K562 (cell line): ENCODE data around the gene CTSW. TPM values are rescaled to one million over a fixed set of nuclear protein-coding genes. Genes with fewer than 3 reads are reported as not detected.

Source experiments
- BACH1 ChIP-seq: fragments of 200-800 bp; sonication (Bioruptor generic); IDR thresholded peaks from 2 replicates; pipeline ENCODE4 v1.6.1; 2016; ENCODE audit warnings: missing genetic modification characterization, missing compliant biosample characterization
- CREBBP ChIP-seq: IDR thresholded peaks from one replicate; pipeline ENCODE4 v1.6.1; 2012; ENCODE audit warnings: low read depth, mild to moderate bottlenecking, control low read depth, inconsistent platforms, low read length
- CXXC5 ChIP-seq: fragments of 250-450 bp; sonication (Bioruptor Pico); IDR thresholded peaks from 2 replicates; pipeline ENCODE4 v1.8.0; 2022; ENCODE audit warnings: inconsistent platforms, mild to moderate bottlenecking, moderate library complexity
- FOXJ2 ChIP-seq: fragments of 200-800 bp; sonication (Bioruptor generic); IDR thresholded peaks from 2 replicates; pipeline ENCODE4 v1.6.1; 2016; ENCODE audit warnings: missing genetic modification characterization, missing compliant biosample characterization
- GTF2E2 ChIP-seq: fragments of 200-800 bp; sonication (Bioruptor generic); IDR thresholded peaks from 2 replicates; pipeline ENCODE4 v1.6.1; 2016; ENCODE audit warnings: missing genetic modification characterization, missing compliant biosample characterization
- HCFC1 ChIP-seq: IDR thresholded peaks from 2 replicates; pipeline ENCODE4 v1.6.1; 2012; ENCODE audit warnings: low read depth, low read length, improper control_type of control experiment
- KAT2B ChIP-seq: IDR thresholded peaks from one replicate; pipeline ENCODE4 v1.6.1; 2012; ENCODE audit warnings: low read depth, mild to moderate bottlenecking, control low read depth, inconsistent platforms, low read length, moderate library complexity
- MAFK ChIP-seq: IDR thresholded peaks from 2 replicates; pipeline ENCODE4 v1.6.1; 2011; ENCODE audit warnings: low read length, improper control_type of control experiment
- SNIP1 ChIP-seq: fragments of 450-650 bp; IDR thresholded peaks from 2 replicates; pipeline ENCODE4 v1.7.1; 2017; ENCODE audit warnings: low read depth, mild to moderate bottlenecking
- SPI1 ChIP-seq: IDR thresholded peaks from 2 replicates; pipeline ENCODE4 v1.6.1; 2011; ENCODE audit warnings: low read depth, low read length, control low read depth, borderline replicate concordance
- TCF7 ChIP-seq: sonication (generic); IDR thresholded peaks from 2 replicates; pipeline ENCODE4 v1.6.1; 2016; ENCODE audit warnings: antibody characterized with exemption, borderline replicate concordance
- ZBTB11 ChIP-seq, 3 experiments: fragments of 200-800 bp in 1 of 3; fragments of 250-450 bp in 1 of 3; fragments of 450-650 bp in 1 of 3; sonication (Bioruptor Pico) in 1 of 3; sonication (Bioruptor generic) in 1 of 3; formaldehyde crosslinking in 1 of 3; IDR thresholded peaks; 2 replicates each; pipeline versions ENCODE4 v1.6.1 to v1.8.0; 2016 to 2022; ENCODE audit warnings: mild to moderate bottlenecking in 2 of 3, missing genetic modification characterization in 2 of 3, missing compliant biosample characterization in 1 of 3, moderate library complexity in 1 of 3
- ZBTB7A ChIP-seq: IDR thresholded peaks from 2 replicates; pipeline ENCODE4 v1.6.1; 2011; ENCODE audit warnings: low read depth, mild to moderate bottlenecking, low read length, moderate library complexity, borderline replicate concordance; ENCODE audit not compliant: control insufficient read depth
- ZNF12 ChIP-seq: sonication (generic); formaldehyde crosslinking; IDR thresholded peaks from 2 replicates; pipeline ENCODE4 v1.4.0; 2020; ENCODE audit warnings: mild to moderate bottlenecking, missing genetic modification reagents
- ZNF121 ChIP-seq: sonication (generic); formaldehyde crosslinking; conservative IDR thresholded peaks from 2 replicates; pipeline ENCODE4 v1.8.0; 2022; ENCODE audit warnings: missing genetic modification reagents
- ZNF23 ChIP-seq: fragments of 250-450 bp; sonication (Bioruptor Pico); IDR thresholded peaks from 2 replicates; pipeline ENCODE4 v1.4.0; 2020; ENCODE audit warnings: mild to moderate bottlenecking
- polyA plus RNA-seq, 8 experiments: library from polyadenylated mRNA; depleted of rRNA in 4 of 8; stranded (reverse) in 5 of 8; unstranded in 3 of 8; fragments of >200 nt; fragmentation: Nextera tagmentation in 2 of 8; fragmentation: Illumina TruSeq in 1 of 8; extraction: Ambion mirVana in 2 of 8; extraction: Trizol in 1 of 8; gene quantifications; 2 replicates each; pipeline versions ENCODE4 v1.2.1 to v1.2.3, GENCODE V29; 2011 to 2014; ENCODE audit warnings: inconsistent platforms in 1 of 8, missing spikeins in 1 of 8
- total RNA-seq, 7 experiments: library from RNA; depleted of rRNA in 6 of 7; stranded (reverse); fragments of >200 nt in 6 of 7; fragmentation: Illumina TruSeq in 2 of 7; extraction: Trizol in 2 of 7; gene quantifications; 2 replicates each; pipeline versions ENCODE4 v1.2.1 to v1.2.3, GENCODE V29; 2011 to 2021; ENCODE audit warnings: low replicate concordance in 1 of 7
- TF ChIP-seq, protein P1 (sequence below): fragments of 250-450 bp; sonication (Bioruptor Pico); IDR thresholded peaks from 2 replicates; pipeline ENCODE4 v1.4.0; 2020; ENCODE audit warnings: mild to moderate bottlenecking, moderate library complexity
- TF ChIP-seq, protein P2 (sequence below): fragments of 450-650 bp; formaldehyde crosslinking; IDR thresholded peaks from 2 replicates; pipeline ENCODE4 v1.4.0; 2020; ENCODE audit warnings: mild to moderate bottlenecking

Gene CTSW
- total and polyA plus RNA-seq, 9 of the 15 experiments (the other 6 are each of a cell fraction or from before 2014, with no cell fraction given): 0.04 TPM; not detected in 8

GRCh38 chr11:65888163-65888814 is 8.7 kb downstream of the CTSW start, which contains the start of gene FIBP (continued):
- peak; percentile 60; the same call in 1 of the 2 replicates for TF ChIP-seq GTF2E2 (tag)
- no peak for TF ChIP-seq ZNF12
- no peak for TF ChIP-seq SNIP1
- TF ChIP-seq, protein P1, sequence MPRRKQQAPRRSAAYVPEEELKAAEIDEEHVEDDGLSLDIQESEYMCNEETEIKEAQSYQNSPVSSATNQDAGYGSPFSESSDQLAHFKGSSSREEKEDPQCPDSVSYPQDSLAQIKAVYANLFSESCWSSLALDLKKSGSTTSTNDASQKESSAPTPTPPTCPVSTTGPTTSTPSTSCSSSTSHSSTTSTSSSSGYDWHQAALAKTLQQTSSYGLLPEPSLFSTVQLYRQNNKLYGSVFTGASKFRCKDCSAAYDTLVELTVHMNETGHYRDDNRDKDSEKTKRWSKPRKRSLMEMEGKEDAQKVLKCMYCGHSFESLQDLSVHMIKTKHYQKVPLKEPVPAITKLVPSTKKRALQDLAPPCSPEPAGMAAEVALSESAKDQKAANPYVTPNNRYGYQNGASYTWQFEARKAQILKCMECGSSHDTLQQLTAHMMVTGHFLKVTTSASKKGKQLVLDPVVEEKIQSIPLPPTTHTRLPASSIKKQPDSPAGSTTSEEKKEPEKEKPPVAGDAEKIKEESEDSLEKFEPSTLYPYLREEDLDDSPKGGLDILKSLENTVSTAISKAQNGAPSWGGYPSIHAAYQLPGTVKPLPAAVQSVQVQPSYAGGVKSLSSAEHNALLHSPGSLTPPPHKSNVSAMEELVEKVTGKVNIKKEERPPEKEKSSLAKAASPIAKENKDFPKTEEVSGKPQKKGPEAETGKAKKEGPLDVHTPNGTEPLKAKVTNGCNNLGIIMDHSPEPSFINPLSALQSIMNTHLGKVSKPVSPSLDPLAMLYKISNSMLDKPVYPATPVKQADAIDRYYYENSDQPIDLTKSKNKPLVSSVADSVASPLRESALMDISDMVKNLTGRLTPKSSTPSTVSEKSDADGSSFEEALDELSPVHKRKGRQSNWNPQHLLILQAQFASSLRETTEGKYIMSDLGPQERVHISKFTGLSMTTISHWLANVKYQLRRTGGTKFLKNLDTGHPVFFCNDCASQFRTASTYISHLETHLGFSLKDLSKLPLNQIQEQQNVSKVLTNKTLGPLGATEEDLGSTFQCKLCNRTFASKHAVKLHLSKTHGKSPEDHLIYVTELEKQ (CRISPR knock-in tag): no peak
- TF ChIP-seq KAT2B: peak; percentile 37
- TF ChIP-seq ZBTB7A: peak; percentile 50; the same call in 1 of the 2 replicates
- peak; percentile 90 for TF ChIP-seq CXXC5 (CRISPR knock-in tag)
- no peak for TF ChIP-seq ZNF23 (CRISPR knock-in tag)
- TF ChIP-seq, protein P2, sequence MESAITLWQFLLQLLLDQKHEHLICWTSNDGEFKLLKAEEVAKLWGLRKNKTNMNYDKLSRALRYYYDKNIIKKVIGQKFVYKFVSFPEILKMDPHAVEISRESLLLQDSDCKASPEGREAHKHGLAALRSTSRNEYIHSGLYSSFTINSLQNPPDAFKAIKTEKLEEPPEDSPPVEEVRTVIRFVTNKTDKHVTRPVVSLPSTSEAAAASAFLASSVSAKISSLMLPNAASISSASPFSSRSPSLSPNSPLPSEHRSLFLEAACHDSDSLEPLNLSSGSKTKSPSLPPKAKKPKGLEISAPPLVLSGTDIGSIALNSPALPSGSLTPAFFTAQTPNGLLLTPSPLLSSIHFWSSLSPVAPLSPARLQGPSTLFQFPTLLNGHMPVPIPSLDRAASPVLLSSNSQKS (CRISPR knock-in tag): 0 out of 2 replicates have a peak, but pooled peaks have one; percentile 11
- peak; percentile 64; the same call in 1 of the 2 replicates for TF ChIP-seq SPI1
- TF ChIP-seq HCFC1: peak; percentile 79
- TF ChIP-seq BACH1: no peak
- TF ChIP-seq MAFK: no peak
- TF ChIP-seq ZBTB11 (CRISPR knock-in tag; IDR thresholded peaks at IDR 0.05): peak; percentile 71 to 95 (median 79); a peak in 5 of 6 replicates
- TF ChIP-seq ZNF121 (CRISPR knock-in tag): no peak
- no peak for TF ChIP-seq CREBBP
- TF ChIP-seq TCF7: no peak; the same call in 1 of the 2 replicates
- TF ChIP-seq FOXJ2 (tag): no peak
